OCI-LY3 (cell line): ENCODE measurements around the gene CHRFAM7A.
"Not testable (repeated sequence)": the region's sequence is repeated elsewhere in the genome, so short reads cannot be mapped to it uniquely, and the experiment has no call there.

Source experiments
- CTCF ChIP-seq: fragments of 200-600, 300-600 bp; sonication (generic); IDR thresholded peaks from 2 replicates; pipeline ENCODE4 v1.5.1; 2014; ENCODE audit warnings: antibody characterized with exemption, low read length, low read depth
- EZH2phosphoT487 ChIP-seq: fragments of 200-600 bp; shearing (Covaris generic); IDR thresholded peaks from 2 replicates; pipeline ENCODE4 v1.6.1; 2018; ENCODE audit warnings: antibody characterized with exemption, mixed run types, low read depth

GRCh38 chr15:30334152-30334551 is 59.2 kb downstream of the CHRFAM7A start:
- not testable (repeated sequence) for TF ChIP-seq CTCF, EZH2phosphoT487
